GM23248 (cell line): ENCODE results near the gene ASAH2. TPM values are rescaled to one million over a fixed set of nuclear protein-coding genes. Genes with fewer than 3 reads are reported as not detected.

Source experiments
- DNase-seq: peaks from one replicate; pipeline ENCODE4 v3.0.0-alpha.2; 2015
- H2AFZ ChIP-seq: fragments of 200-600 bp; sonication (generic); 2 replicates; pipeline ENCODE4 v1.6.1; 2016; ENCODE audit warnings: antibody characterized with exemption
- H3F3A ChIP-seq: fragments of 200-600 bp; sonication (generic); 2 replicates; pipeline ENCODE4 v1.6.1; 2016; ENCODE audit warnings: mild to moderate bottlenecking, antibody characterized with exemption, mixed run types; ENCODE audit not compliant: insufficient read depth
- H3K27ac ChIP-seq: fragments of 200-600 bp; sonication (generic); 2 replicates; pipeline ENCODE4 v1.5.1; 2016; ENCODE audit warnings: mild to moderate bottlenecking
- H3K27me3 ChIP-seq: fragments of 200-600 bp; sonication (generic); replicated peaks from 2 replicates; pipeline ENCODE4 v1.6.1; 2016; ENCODE audit warnings: mild to moderate bottlenecking; ENCODE audit not compliant: insufficient read depth
- H3K36me3 ChIP-seq: fragments of 200-600 bp; sonication (generic); 2 replicates; pipeline ENCODE4 v1.6.1; 2016; ENCODE audit warnings: low read depth, mild to moderate bottlenecking
- H3K4me1 ChIP-seq: fragments of 200-600 bp; sonication (generic); 2 replicates; pipeline ENCODE4 v1.6.1; 2016; ENCODE audit warnings: mild to moderate bottlenecking; ENCODE audit not compliant: insufficient read depth
- H3K4me2 ChIP-seq: fragments of 200-600 bp; sonication (generic); one replicate; pipeline ENCODE4 v1.6.1; 2016; ENCODE audit warnings: mild to moderate bottlenecking; ENCODE audit not compliant: unreplicated experiment
- H3K4me3 ChIP-seq: fragments of 200-600 bp; sonication (generic); 2 replicates; pipeline ENCODE4 v1.5.1; 2016; ENCODE audit warnings: mild to moderate bottlenecking
- H3K79me2 ChIP-seq: fragments of 200-600 bp; sonication (generic); 2 replicates; pipeline ENCODE4 v1.6.1; 2016; ENCODE audit warnings: mild to moderate bottlenecking; ENCODE audit not compliant: insufficient read depth
- H3K9ac ChIP-seq: fragments of 200-600 bp; sonication (generic); 2 replicates; pipeline ENCODE4 v1.6.1; 2016; ENCODE audit warnings: mild to moderate bottlenecking
- H3K9me2 ChIP-seq: fragments of 200-600 bp; sonication (generic); 2 replicates; pipeline ENCODE4 v1.6.1; 2016; ENCODE audit warnings: mixed run types, mild to moderate bottlenecking, moderate library complexity; ENCODE audit not compliant: insufficient read depth
- H3K9me3 ChIP-seq: fragments of 200-600 bp; sonication (generic); one replicate; pipeline ENCODE4 v1.6.1; 2017; ENCODE audit warnings: low read depth
- H4K20me1 ChIP-seq: fragments of 200-600 bp; sonication (generic); 2 replicates; pipeline ENCODE4 v1.6.0; 2016; ENCODE audit not compliant: insufficient read depth
- EZH2 ChIP-seq: fragments of 200-600 bp; sonication (generic); IDR thresholded peaks from 2 replicates; pipeline ENCODE4 v1.6.1; 2018; ENCODE audit warnings: antibody characterized with exemption, mild to moderate bottlenecking; ENCODE audit not compliant: insufficient read depth, poor library complexity, severe bottlenecking
- EZH2phosphoT487 ChIP-seq: fragments of 200-600 bp; sonication (generic); IDR thresholded peaks from 2 replicates; pipeline ENCODE4 v1.6.1; 2018; ENCODE audit warnings: antibody characterized with exemption, moderate library complexity, mild to moderate bottlenecking, low read depth; ENCODE audit not compliant: insufficient read depth
- WGBS, 2 experiments: methylation state at CpG; one replicate each; pipeline ENCODE4 v1.1.6; 2015 to 2017; ENCODE audit warnings: low lambda C conversion rate in 2 of 2, low coverage in 1 of 2; ENCODE audit errors: missing lambda C conversion rate in 2 of 2; 5-methylcytosine and 5-hydroxymethylcytosine counted together
- in situ Hi-C: fragments of 300-500 bp; cut with MboI; formaldehyde crosslinking; loops from 2 replicates; pipeline ENCODE4 v1.15.0; 2020
- polyA plus RNA-seq: library from polyadenylated mRNA; unstranded; fragments of >200 nt; fragmentation: Nextera tagmentation; extraction: Ambion mirVana; gene quantifications from 2 replicates; pipeline ENCODE4 v1.2.1, GENCODE V29; 2016
- total RNA-seq: library from RNA; depleted of rRNA; stranded (reverse); fragments of >200 nt; shearing (Covaris generic); gene quantifications from 2 replicates; pipeline ENCODE4 v1.2.3, GENCODE V29; 2014

The ASAH2 gene
- total and polyA plus RNA-seq, 2 experiments from 2014 or later, result 1.8 to 3.5 TPM

- no peak overlapping the region for H3K4me2 ChIP-seq
- 20 to 28% methylated on average over 6 of the region's 6 CpGs for WGBS, 2 experiments
- peak; percentile 90 for DNase-seq
- no peaks in the 10 kb centered on the region for H3K9me3 ChIP-seq
- H2AFZ ChIP-seq, result no peak overlapping the region
- no peaks in the 10 kb centered on the region for H3F3A ChIP-seq
- no peaks in the 10 kb centered on the region for H4K20me1 ChIP-seq
- in situ Hi-C loops, result loop anchor here (25.0 kb wide), 1 partner anchor 637 kb away; no protein-coding TSS in a partner anchor
- H3K9me2 ChIP-seq, result no peaks in the 10 kb centered on the region
- no peak overlapping the region for H3K9ac ChIP-seq
- no peaks in the 10 kb centered on the region for H3K36me3 ChIP-seq
- peaks cover 10% of the 10 kb centered on the region for H3K27me3 ChIP-seq
- H3K4me3 ChIP-seq, result no peak overlapping the region
- no peaks in the 10 kb centered on the region for H3K79me2 ChIP-seq
- H3K4me1 ChIP-seq, result no peaks in the 10 kb centered on the region
- H3K27ac ChIP-seq, result no peak overlapping the region
- TF ChIP-seq EZH2, result no peak
- no peak for TF ChIP-seq EZH2phosphoT487
Observed at GRCh38 chr10:50224330-50224952, 26.9 kb downstream of the ASAH2 start.

- H3K4me1 ChIP-seq, result no peaks in the 10 kb centered on the region
- H3K27me3 ChIP-seq, result no peaks in the 10 kb centered on the region
- no peak for DNase-seq
- H3K9ac ChIP-seq, result no peak overlapping the region
- no peak overlapping the region for H3K4me3 ChIP-seq
- no peaks in the 10 kb centered on the region for H3K36me3 ChIP-seq
- H3K79me2 ChIP-seq, result no peaks in the 10 kb centered on the region
- TF ChIP-seq EZH2phosphoT487 (no peak), EZH2 (no peak)
- H3K9me3 ChIP-seq, result no peaks in the 10 kb centered on the region
- no peaks in the 10 kb centered on the region for H4K20me1 ChIP-seq
- in situ Hi-C loops, result loop anchor here (25.0 kb wide), 1 partner anchor 635 kb away; no protein-coding TSS in a partner anchor
- no peaks in the 10 kb centered on the region for H3K9me2 ChIP-seq
- WGBS, 2 experiments, result 74 to 86% methylated on average over 2 of the region's 2 CpGs
- no peak overlapping the region for H3K4me2 ChIP-seq
- H3F3A ChIP-seq, result no peaks in the 10 kb centered on the region
- no peak overlapping the region for H3K27ac ChIP-seq
- no peak overlapping the region for H2AFZ ChIP-seq
Observed at GRCh38 chr10:50222199-50222598, 29.1 kb downstream of the ASAH2 start.

GRCh38 chr10:50221470-50221869 lies 29.8 kb downstream of the ASAH2 start:
- Histone ChIP-seq H3K9me3 (no peaks in the 10 kb centered on the region), H3K4me2 (no peak overlapping the region), H3K36me3 (no peaks in the 10 kb centered on the region), H3K4me1 (no peaks in the 10 kb centered on the region), H3K27ac (no peak overlapping the region), H2AFZ (no peak overlapping the region), H3K79me2 (no peaks in the 10 kb centered on the region), H4K20me1 (no peaks in the 10 kb centered on the region), H3K27me3 (no peaks in the 10 kb centered on the region), H3K9ac (no peak overlapping the region), H3K9me2 (no peaks in the 10 kb centered on the region), H3F3A (no peaks in the 10 kb centered on the region), H3K4me3 (no peak overlapping the region)
- in situ Hi-C loops, result loop anchor here (25.0 kb wide), 1 partner anchor 634 kb away; no protein-coding TSS in a partner anchor
- DNase-seq, result no peak
- 71 to 73% methylated on average over 1 of the region's 1 CpG for WGBS, 2 experiments
- TF ChIP-seq EZH2 (no peak), EZH2phosphoT487 (no peak)

GRCh38 chr10:50219646-50220045 lies 31.7 kb downstream of the ASAH2 start:
- DNase-seq, result no peak
- peaks cover 1% of the 10 kb centered on the region; the same call in 1 of the 2 replicates for H3K27me3 ChIP-seq
- no peak overlapping the region for H3K9ac ChIP-seq
- no peak overlapping the region for H3K4me2 ChIP-seq
- no peaks in the 10 kb centered on the region for H4K20me1 ChIP-seq
- no peaks in the 10 kb centered on the region for H3K9me3 ChIP-seq
- H3F3A ChIP-seq, result no peaks in the 10 kb centered on the region
- H3K9me2 ChIP-seq, result no peaks in the 10 kb centered on the region
- 81 to 82% methylated on average over 2 of the region's 2 CpGs for WGBS, 2 experiments
- H3K4me1 ChIP-seq, result no peaks in the 10 kb centered on the region
- no peaks in the 10 kb centered on the region for H3K36me3 ChIP-seq
- TF ChIP-seq EZH2phosphoT487, result no peak
- TF ChIP-seq EZH2, result no peak
- no peak overlapping the region for H3K27ac ChIP-seq
- no peak overlapping the region for H3K4me3 ChIP-seq
- in situ Hi-C loops, result loop anchor here (25.0 kb wide), 1 partner anchor 632 kb away; no protein-coding TSS in a partner anchor
- H2AFZ ChIP-seq, result no peak overlapping the region
- no peaks in the 10 kb centered on the region for H3K79me2 ChIP-seq
